HG03175 (cell line): ENCODE results near the gene FBN2.

Experiments
- ATAC-seq: cut with Tn5 transposase; IDR thresholded peaks from one replicate; pipeline ENCODE4 v1.9.1; 2021; ENCODE audit warnings: mild to moderate bottlenecking, moderate library complexity; ENCODE audit not compliant: unreplicated experiment

Gene FBN2

DNA sequence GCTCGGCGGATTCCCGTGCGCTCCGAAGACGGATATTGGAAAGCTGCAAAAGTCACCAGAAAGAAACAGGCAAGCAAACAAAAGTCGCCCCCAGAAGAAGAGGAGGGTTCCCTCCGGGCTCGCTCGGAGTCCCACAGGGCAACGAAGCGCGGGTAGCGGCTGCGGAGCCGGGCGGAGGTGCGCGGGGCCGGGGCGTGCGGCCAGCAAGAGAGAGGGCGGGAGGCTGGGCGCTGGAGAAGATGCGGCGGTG, at the start of gene FBN2:
FBN2 (minus strand) TSS at position 246 of the 250 bp plus-strand sequence. CDS start 642 bp downstream, outside the sequence.
- ATAC-seq = no peak

DNA sequence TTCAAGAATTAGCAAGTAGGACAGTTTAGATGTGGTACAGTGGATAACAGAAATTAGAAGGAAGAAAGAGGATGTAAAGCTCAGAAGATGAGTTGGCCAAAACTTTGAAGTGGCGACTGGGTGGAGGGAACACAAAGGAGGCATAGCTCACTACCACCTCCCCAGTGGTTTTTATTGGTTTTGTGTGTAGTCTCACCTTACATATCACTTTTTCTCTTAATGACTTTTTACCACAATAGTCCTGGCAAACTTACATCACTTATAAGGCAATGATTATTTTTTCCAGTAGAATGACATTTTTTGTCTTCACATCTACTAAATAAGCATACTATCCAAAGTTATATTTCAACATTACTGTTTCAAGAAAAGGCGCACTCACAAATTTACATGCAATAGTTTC, 49.2 kb upstream of the FBN2 start:
- no peak for ATAC-seq

DNA sequence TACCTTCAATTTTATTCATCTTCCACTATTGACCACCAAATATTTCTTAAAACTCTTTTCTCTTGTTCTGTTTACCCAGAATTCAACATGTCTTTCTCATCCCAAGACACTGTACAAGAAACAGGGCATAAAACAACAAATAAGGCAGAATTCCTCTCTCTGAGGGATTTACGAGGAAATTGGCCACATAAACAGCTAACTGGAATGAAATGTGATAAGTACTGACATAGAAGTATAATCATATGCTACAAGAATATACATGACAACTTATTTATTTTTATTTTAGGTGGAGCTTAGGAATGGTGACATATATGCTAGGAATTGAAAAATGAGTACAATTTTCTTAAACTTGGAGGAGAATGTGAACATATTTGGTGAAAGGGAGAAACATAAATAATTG, 48.8 kb upstream of the FBN2 start:
- ATAC-seq = no peak

DNA sequence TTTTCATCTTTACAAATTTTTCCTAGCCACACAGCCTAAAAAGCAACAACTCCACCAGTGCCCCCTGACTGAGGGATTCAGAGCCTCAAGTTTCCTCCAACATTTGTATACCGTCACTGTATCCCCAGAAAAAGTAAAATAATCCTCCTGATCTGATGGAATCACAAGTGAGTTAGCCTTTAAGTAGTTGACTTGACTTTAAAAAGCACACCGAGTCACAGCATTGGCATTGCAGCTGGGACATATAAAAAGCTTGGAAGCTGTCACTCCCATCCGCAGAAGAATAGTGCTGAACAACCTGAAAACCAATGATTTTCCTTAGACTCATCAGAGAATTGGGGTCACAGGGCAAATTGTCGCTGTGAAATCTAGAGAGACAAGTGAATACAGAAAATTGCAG, 41.6 kb upstream of the FBN2 start:
- no peak for ATAC-seq

DNA sequence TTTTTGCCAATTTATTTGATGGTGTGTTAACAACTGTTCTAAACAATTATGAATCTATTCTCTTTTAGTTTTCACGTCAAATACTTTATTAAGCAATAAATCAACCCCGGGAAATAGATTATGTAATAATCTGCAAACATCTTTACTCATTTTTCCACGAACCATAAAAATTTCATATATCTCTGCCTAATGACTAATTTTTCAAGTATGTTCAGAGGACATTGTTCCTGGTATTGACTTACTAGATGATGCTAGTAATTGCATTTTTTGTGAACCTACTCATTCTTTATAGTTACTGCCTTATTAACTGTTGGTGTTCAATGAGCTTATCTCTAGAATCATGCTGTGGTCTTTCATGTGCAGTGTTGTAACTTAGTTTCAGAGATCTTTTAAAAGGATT, 41.0 kb upstream of the FBN2 start:
- no peak for ATAC-seq

DNA sequence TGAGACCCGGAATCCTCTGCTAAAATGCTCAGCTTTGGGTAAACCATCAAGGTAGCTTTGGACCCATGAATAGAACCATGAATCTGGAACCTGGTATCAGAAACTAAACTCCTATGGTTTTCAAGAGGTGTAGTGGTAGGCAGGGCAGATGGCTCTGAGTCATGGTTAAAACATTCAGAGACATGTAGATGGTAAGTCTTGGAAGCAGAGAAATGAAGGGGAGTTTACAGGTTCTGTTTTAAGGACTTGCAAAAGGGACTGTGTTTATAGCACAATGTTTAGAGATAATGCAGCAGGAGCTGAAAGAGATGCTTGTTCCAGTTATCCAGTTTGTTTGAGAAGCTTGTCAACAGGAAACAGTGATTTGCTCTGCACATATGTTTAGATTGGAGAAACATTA, 36.0 kb upstream of the FBN2 start:
- no peak for ATAC-seq

DNA sequence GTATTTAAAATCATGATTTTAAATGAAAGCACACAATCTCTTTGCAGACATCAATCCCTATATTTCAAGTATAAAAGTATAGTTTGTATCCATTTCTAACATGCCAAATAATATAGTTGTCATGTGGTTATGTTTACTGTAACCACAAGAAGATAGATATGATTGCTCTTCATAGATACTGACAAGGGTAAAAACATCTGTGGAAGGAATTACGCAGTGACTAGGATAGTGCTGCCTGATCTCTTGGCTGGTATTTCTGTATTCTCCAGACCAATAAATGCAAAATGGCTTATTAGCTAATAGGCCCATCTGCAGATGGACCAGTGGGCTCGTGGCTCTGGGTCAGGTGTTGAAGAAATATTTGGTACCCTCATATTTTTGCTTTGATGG, 34.9 kb upstream of the FBN2 start:
- ATAC-seq = no peak

DNA sequence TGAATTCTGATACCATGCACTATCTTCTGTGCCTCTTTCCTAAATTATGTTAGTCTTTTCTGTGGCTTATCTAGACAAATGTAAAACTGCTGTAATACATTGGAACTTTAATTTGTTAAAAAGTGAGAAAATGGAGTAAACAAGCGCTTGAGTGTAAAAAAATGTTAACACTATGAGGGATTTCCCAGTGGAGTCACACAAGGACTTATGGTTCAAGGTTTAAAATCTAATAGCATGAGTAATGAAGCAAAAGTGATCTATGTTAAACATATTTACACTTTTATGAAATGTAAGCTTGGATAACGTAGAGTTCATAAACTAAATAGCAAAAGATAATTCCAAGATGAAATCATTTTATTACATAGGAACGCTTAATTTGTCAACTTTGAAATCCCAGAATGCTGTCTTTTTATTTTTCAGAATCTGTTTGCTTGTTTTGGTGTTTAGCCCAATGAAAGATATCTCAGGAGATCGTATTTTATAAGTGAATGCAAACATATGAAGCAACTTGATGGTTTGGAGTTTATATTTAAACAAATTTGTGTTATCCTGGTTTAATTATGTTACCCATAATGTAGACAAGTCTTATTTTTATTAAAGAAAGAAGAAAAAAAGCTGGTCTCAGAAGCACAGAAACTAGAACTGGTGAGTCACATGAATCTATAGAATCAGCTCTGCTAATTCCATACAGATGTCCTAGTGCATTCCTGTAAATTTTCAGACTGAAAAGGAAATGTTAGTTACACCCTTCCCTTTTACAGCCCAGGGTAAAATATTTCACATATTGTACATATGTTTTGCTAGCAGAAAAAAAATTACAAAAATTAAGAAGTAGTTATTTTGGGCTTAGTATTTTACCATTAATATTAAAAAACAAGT, 34.2 kb upstream of the FBN2 start:
- ATAC-seq = no peak

DNA sequence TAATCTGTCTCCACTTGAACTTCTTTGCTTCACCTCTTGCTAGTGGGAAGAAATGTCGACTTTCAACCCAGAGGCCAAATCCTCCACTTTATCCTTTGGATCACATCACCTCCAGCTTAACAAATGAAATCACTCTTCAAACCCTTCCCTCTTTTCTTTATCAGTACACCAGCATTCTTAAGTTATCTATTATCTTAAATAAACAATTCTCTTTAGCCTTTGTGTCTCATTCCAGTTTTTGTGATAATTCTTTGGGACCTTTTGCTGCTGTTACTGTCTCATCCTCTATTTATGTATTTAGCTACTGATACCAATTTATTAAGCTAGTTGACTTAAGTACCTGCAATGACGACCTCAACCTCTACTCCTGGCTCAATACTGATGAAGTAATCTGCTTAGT, 28.1 kb upstream of the FBN2 start:
- no peak for ATAC-seq

DNA sequence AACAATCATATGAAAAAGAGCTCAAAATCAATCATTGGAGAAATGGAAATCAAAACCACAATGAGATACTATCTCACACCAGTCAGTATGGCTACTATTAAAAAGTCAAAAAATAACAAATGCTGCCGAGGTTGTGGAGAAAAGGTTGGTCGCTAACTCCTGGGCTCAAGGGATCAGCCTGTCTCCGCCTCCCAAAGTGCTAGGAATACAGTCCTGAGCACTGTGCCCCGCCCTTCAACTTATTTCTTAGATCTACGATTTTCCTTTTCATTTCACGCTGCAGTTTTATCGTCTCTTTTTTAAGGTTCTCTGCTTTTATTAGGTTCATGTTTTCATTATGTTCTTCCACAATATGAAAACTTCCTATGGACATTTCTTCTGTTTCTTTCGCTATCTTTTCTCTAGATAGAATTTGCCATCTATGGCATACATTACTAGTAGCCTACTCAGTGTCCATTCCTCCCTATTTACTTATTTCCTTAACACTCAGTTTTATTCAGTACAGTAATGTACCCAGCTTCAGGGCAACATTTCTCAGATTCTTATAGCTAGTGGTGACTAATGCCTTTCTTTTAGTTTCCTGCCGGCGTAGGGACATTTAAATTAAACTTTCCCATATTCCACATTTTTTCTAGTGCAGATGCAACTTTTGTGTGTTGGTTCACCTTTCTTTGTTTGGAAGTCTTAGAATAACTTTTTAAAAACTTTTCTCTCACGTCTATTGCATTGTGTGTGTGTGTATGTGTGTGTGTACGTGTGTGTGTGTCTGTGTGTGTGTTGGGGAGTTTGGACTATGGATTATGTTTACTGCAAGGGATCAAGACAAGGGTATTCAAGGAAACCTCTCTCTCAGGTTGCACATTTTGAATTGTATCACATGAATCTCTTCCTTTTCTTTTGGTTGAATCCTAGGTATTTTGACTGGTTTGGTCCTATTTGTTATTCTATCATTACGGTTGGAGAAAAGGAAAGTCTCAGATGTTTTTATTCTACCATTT, 21.6 kb upstream of the FBN2 start:
- ATAC-seq = no peak

DNA sequence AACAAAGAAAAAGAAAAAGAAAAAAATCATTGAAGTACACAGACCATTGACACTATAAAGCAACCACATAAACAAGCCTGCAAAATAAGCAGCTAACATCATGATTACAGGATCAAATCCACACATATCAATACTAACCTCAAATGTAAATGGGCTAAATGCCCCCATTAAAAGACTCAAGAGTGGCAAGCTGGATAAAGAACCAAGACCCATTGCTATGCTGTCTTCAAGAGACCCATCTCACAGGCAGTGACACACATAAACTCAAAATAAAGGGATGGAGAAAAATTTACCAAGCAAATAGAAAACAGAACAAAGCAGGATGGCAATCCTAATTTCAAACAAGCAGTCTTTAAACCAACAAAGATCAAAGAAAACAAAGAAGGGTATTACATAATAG, 15.7 kb upstream of the FBN2 start:
- no peak for ATAC-seq

DNA sequence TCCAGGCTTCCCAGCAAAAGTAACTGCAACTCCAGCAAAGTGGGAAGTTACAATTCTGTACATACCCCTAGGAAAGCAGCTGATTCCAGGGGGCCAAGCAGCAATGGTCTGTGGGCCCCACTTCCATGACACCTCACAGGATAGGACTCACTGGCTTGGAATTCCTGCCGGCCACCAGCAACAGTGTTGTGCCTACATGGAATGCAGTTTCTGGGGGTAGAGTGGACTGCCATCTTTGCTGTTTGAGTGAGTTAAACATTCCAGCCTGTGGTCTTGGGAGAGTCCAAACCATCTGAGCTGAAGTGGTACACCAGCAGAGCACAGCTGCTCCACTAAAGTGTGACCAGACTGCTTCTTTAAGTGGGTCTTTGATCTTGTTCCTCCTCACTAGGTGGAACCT, 13.4 kb upstream of the FBN2 start:
- ATAC-seq = no peak

DNA sequence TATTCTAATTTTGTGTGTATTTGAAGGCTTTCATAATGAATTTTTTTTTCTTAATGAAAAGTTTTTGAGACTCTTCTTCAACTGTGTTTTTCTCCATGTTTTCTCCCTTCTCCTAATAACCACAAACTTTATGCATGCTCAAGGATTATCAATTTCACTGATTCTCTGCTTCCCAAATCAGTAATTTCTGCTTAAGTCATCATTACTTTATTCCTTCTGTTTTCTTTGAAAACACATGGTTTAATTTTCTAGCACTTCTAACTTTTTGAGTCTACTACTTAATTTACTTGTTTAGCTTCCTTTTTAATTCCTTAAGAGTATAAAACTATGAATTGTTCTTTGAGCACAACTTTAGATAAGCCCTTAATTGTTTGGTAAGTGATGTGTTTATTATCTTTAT, 11.5 kb upstream of the FBN2 start:
- no peak for ATAC-seq

DNA sequence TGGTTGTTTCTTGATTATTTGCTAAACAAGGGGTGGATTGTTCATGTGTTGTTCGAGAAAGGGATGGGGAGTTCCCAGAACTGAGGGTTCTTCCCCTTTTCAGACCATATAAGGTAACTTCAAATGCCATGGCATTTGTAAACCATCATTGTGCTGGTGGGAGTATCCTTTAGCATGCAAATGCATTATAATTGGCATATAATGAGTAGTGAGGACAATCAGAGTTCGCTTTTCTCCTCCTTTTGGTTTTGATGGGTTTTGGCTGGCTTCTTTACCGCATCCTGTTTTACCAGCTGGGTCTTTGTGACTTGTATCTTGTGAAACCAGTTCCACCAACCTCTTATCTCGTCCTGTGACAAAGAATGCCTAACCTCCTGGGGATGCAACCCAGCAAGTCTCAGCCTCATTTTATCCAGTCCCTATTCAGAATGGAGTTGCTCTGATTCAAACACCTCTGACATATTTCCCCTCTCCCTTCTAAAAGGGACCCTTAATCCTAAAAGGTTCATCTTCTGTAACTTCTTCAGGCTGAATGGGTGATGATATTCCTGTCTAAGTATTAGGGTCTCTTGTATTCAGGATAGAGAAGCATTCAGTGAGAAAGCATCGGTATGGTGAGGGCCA, 8.7 kb upstream of the FBN2 start:
- ATAC-seq = no peak

DNA sequence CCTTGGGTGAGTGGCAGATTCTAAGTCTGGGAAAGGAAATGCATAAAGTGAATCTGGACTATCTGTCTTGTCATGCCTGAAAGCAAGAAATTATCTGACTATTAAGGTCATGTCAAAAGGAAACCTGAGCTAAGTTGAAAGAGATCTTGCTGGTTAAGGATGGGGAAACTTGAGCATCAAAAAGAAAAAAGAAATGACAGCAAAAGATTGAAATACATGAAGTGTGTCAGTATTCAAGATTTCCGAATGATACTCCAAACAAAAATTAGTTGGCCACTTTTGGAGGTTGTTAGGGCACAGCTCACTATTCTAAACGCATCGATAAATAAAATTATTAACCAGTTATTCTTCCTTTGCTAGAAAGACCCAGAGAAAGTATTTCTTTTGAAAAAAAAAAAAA, 3.3 kb upstream of the FBN2 start:
- ATAC-seq = no peak

DNA sequence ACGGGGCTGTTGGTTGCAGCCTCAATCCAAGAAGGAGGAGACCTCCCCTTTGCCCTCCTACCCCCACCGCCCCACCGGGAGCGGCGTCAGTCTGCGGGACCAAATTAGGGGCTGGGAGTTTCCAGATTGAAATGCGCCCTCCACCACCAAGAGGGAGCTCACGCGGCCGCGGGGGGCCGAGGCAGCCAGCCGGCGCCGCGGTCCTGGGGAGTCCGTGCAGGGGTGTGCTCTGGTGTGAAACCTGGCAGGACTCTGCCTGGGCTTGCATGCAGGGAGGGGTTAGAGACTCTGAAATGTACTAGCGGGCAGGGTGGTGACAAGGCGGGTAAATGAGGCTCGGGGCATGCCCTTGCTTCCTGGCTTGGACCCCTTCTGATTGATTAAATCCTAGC, 989 bp upstream of the FBN2 start:
- no peak for ATAC-seq

DNA sequence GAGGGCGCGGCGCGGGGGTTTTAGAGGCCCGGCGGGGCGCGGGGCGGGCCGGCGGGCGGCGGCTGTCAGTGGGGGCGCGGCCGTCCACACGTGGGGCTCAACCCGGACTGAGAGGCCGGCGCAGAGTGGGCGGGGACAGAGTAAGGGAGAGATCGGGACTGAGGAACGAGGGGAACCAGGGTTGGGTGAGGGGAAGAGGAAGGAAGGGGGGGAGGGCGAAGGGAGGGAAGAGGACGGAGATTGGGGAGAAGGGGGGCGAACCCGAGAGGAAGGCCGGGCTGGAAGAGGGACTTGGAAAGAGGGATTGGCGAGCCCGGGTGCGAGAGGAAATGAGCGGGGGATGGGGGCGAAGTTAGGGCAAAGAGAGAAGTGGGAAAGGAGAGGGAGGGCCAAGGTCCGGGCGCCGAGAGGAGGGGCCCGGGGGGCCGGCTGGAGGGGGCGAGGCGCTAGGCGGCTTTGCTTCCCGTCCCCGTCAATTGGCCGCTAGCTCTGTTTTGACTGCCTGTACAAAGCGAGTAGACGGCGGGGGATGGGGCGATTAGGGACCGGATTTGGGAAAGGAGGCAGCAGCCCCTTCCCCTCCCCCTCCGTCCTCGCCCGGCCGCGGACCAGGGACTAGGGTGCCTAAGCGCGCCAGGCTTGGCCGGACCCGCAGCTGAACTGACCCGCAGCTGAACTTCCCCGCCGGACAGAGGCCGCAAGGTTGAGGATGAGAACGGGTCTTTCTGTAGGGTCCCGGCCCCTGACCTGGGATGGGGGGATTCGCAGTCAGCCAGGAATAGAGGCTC, 399 bp upstream of the FBN2 start:
- ATAC-seq = no peak

DNA sequence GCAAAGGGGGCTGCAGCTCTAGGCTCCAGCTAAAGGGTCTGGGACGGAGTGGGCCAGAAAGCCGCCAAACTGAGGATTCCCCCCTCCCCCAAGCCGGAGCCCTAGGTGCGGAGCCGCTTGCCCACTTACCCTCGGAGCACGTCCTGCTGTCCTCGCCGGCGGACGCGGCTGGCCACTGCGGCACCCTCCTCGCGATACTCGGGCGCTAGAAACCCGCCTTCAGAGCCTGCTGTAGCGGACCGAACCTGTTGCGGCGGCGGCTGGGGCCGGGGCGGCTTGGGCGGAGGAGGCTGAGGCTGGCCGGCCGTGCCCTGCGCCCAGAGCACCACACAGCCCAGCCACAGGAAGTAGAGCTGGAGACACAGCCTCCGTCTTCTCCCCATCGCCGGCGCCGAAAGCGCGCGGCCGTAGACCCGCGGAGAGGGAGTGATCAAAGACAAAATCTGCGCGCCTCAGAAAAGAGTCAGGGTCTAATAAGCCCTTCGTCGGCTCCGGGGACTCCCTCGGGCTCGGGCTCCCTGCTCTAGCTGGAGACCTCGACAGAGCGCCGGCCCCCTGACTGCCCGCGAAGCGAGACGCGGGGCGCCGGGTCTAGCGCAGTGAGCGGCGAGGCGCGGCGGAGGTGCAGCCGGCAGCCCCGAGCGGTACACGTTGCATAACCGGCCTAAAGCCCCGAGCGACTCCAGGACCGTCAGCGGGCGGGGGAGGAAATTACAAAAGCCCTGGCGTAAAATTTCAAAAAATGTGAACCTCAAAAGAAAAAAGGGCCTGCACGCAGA, 635 bp downstream of the FBN2 start:
- no peak for ATAC-seq

DNA sequence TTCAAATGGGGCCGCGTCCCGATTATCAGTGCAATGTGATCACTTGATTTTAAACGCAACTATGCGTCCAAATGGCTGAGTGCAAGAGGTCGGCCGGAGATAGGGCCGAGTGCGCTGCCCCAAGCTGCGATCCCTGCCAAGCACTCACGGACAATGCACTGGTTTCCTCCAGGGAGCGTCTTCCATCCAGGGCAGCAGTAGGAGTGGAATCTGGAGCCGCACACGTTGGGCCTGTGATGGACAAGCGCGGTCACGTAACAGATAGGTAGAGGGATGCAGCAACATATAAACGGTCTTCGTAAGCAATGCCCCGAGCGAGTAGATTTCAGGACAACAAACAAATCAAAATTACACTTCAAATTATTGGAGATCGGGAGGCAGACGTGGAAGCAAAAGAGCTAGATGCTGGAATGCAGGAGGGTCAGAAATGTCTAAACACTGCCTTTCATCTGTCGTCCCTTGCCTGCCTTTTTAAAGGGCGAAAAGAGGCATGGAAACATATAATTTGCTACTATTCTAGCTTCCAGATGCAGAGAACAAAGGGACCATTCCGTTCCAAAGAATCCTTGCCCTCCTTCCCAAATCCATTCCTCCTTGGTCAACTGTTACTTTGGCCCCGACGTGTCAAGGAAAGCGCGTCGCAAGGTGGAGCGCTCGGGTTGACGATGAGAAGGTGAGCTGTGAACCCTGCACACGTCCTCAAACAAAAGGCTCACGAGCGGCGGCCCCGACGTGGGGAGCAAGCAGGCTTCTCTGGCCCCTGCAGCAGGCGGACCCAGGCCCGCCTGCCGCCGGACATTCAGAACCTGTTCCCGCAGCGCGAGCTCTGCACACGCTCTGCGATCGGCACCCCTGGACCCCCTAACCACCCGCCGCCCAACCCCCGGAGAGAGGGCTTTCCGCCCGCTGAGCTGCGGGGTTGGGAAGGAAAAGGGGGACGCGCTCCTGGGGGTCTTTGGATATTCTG, 1.5 kb downstream of the FBN2 start:
- ATAC-seq = no peak
